HEK293 (cell line): ENCODE results near the gene ANKRD33.

ENCODE experiments used
- CTCF ChIA-PET: fragments of 350-600 bp; formaldehyde crosslinking; extraction: SDS; loops from one replicate; lab custom pipeline; 2021; ENCODE audit warnings: antibody characterized with exemption; lab: Yijun Ruan, JAX
- POLR2A ChIA-PET: fragments of 300-600 bp; formaldehyde crosslinking; extraction: SDS; loops from one replicate; lab custom pipeline; 2020; ENCODE audit warnings: antibody characterized with exemption, inconsistent platforms; lab: Yijun Ruan, JAX
- H3K27ac ChIP-seq: fragments of 200-500 bp; sonication (Bioruptor generic); 2 replicates; pipeline ENCODE4 v1.5.1; 2014; ENCODE audit warnings: low read depth, low read length, control low read depth, inconsistent platforms; ENCODE audit errors: extremely low read depth
- H3K36me3 ChIP-seq, 2 experiments: fragments of 200-500 bp in 1 of 2; sonication (Bioruptor generic) in 1 of 2; 1 replicate in 1 of 2; 2 replicates in 1 of 2; pipeline ENCODE4 v1.5.1; 2014 to 2017; ENCODE audit warnings: inconsistent platforms in 2 of 2, low read length in 2 of 2; ENCODE audit not compliant: control insufficient read depth in 2 of 2, insufficient read depth in 1 of 2
- H3K4me1 ChIP-seq: fragments of 200-500 bp; sonication (Bioruptor generic); 2 replicates; pipeline ENCODE4 v1.5.1; 2014; ENCODE audit warnings: mild to moderate bottlenecking, low read length, inconsistent platforms; ENCODE audit not compliant: control insufficient read depth, insufficient read depth
- H3K4me3 ChIP-seq: 2 replicates; pipeline ENCODE4 v1.5.1; 2011; ENCODE audit warnings: low read depth, mild to moderate bottlenecking, control low read depth, low read length, moderate library complexity
- H3K9me3 ChIP-seq: fragments of 200-500 bp; sonication (Bioruptor generic); 2 replicates; pipeline ENCODE4 v1.5.1; 2014; ENCODE audit warnings: low read depth, low read length, inconsistent platforms; ENCODE audit not compliant: control insufficient read depth, insufficient read depth
- EGR2 ChIP-seq: fragments of 450-650 bp; formaldehyde crosslinking; IDR thresholded peaks from 2 replicates; pipeline ENCODE4 v1.5.1; 2016; ENCODE audit warnings: low read depth, missing biosample characterization, missing genetic modification characterization
- HOXA7 ChIP-seq: sonication (generic); formaldehyde crosslinking; IDR thresholded peaks from 2 replicates; pipeline ENCODE4 v1.8.1; 2022; ENCODE audit warnings: missing genetic modification reagents, borderline replicate concordance
- HOXC10 ChIP-seq: sonication (generic); formaldehyde crosslinking; IDR thresholded peaks from 2 replicates; pipeline ENCODE4 v1.8.1; 2023; ENCODE audit warnings: mild to moderate bottlenecking, missing genetic modification reagents
- HOXD13 ChIP-seq: sonication (generic); formaldehyde crosslinking; IDR thresholded peaks from 2 replicates; pipeline ENCODE4 v1.8.0; 2022; ENCODE audit warnings: missing genetic modification reagents, borderline replicate concordance
- KLF7 ChIP-seq: fragments of 450-650 bp; formaldehyde crosslinking; IDR thresholded peaks from 2 replicates; pipeline ENCODE4 v1.5.1; 2016; ENCODE audit warnings: missing biosample characterization, missing genetic modification characterization, borderline replicate concordance
- SP7 ChIP-seq: fragments of 450-650 bp; formaldehyde crosslinking; IDR thresholded peaks from 2 replicates; pipeline ENCODE4 v1.5.1; 2016; ENCODE audit warnings: missing biosample characterization, missing genetic modification characterization
- YY1 ChIP-seq: fragments of 450-650 bp; formaldehyde crosslinking; IDR thresholded peaks from 2 replicates; pipeline ENCODE4 v1.5.1; 2018; ENCODE audit warnings: missing biosample characterization, missing genetic modification characterization
- ZBTB26 ChIP-seq: fragments of 450-650 bp; formaldehyde crosslinking; optimal IDR thresholded peaks from 2 replicates; pipeline ENCODE3; 2016; ENCODE audit warnings: missing biosample characterization, mild to moderate bottlenecking, missing genetic modification characterization
- ZIC2 ChIP-seq: fragments of 450-650 bp; formaldehyde crosslinking; IDR thresholded peaks from 2 replicates; pipeline ENCODE4 v1.5.1; 2016; ENCODE audit warnings: missing biosample characterization, missing genetic modification characterization
- ZNF133 ChIP-seq: fragments of 450-650 bp; formaldehyde crosslinking; IDR thresholded peaks from 2 replicates; pipeline ENCODE4 v1.5.1; 2016; ENCODE audit warnings: missing biosample characterization, missing genetic modification characterization
- ZNF138 ChIP-seq: fragments of 450-650 bp; formaldehyde crosslinking; IDR thresholded peaks from 2 replicates; pipeline ENCODE4 v1.5.1; 2016; ENCODE audit warnings: missing biosample characterization, missing genetic modification characterization, borderline replicate concordance
- ZNF169 ChIP-seq: fragments of 450-650 bp; formaldehyde crosslinking; IDR thresholded peaks from 2 replicates; pipeline ENCODE4 v1.5.1; 2016; ENCODE audit warnings: missing biosample characterization, missing genetic modification characterization
- ZNF274 ChIP-seq, 2 experiments: fragments of 200-500 bp in 1 of 2; fragments of 450-650 bp in 1 of 2; sonication (Bioruptor generic) in 1 of 2; formaldehyde crosslinking in 1 of 2; IDR thresholded peaks; 2 replicates each; pipeline versions ENCODE4 v1.5.1 to v1.6.1; 2014 to 2016; ENCODE audit warnings: borderline replicate concordance in 1 of 2, inconsistent platforms in 1 of 2, low read length in 1 of 2, missing biosample characterization in 1 of 2, missing genetic modification characterization in 1 of 2
- ZNF514 ChIP-seq: fragments of 450-650 bp; formaldehyde crosslinking; IDR thresholded peaks from 2 replicates; pipeline ENCODE4 v1.5.1; 2016; ENCODE audit warnings: missing biosample characterization, missing genetic modification characterization
- ZNF571 ChIP-seq: fragments of 450-650 bp; formaldehyde crosslinking; IDR thresholded peaks from 2 replicates; pipeline ENCODE4 v1.5.0; 2017; ENCODE audit warnings: missing biosample characterization, missing genetic modification characterization
- ZNF626 ChIP-seq: fragments of 450-650 bp; sonication (Bioruptor Pico); formaldehyde crosslinking; IDR thresholded peaks from 2 replicates; pipeline ENCODE4 v1.5.1; 2018; ENCODE audit warnings: missing biosample characterization, missing genetic modification characterization, inconsistent platforms
- ZNF658 ChIP-seq: fragments of 450-650 bp; formaldehyde crosslinking; IDR thresholded peaks from 2 replicates; pipeline ENCODE4; 2016; ENCODE audit warnings: missing biosample characterization, missing genetic modification characterization
- ZNF660 ChIP-seq: fragments of 450-650 bp; IDR thresholded peaks from 2 replicates; pipeline ENCODE4 v1.5.1; 2018; ENCODE audit warnings: missing biosample characterization, mild to moderate bottlenecking, missing genetic modification characterization
- ZNF76 ChIP-seq: fragments of 450-650 bp; formaldehyde crosslinking; IDR thresholded peaks from 2 replicates; pipeline ENCODE4; 2016; ENCODE audit warnings: low read depth, missing biosample characterization, missing genetic modification characterization, borderline replicate concordance
- ZNF792 ChIP-seq: fragments of 450-650 bp; formaldehyde crosslinking; IDR thresholded peaks from 2 replicates; pipeline ENCODE4 v1.5.1; 2016; ENCODE audit warnings: missing biosample characterization, missing genetic modification characterization
- ZNF830 ChIP-seq: fragments of 450-650 bp; IDR thresholded peaks from 2 replicates; pipeline ENCODE4 v1.5.0; 2018; ENCODE audit warnings: missing biosample characterization, missing genetic modification characterization, low read depth, mild to moderate bottlenecking, moderate library complexity
- ZNF837 ChIP-seq: fragments of 450-650 bp; formaldehyde crosslinking; IDR thresholded peaks from 2 replicates; pipeline ENCODE4 v1.5.1; 2016; ENCODE audit warnings: missing biosample characterization, missing genetic modification characterization
- ZSCAN5A ChIP-seq: fragments of 450-650 bp; formaldehyde crosslinking; IDR thresholded peaks from 2 replicates; pipeline ENCODE4 v1.5.1; 2016; ENCODE audit warnings: missing biosample characterization, missing genetic modification characterization
- TF ChIP-seq, protein P1 (sequence below): fragments of 450-650 bp; formaldehyde crosslinking; IDR thresholded peaks from 2 replicates; pipeline ENCODE4 v1.5.1; 2016; ENCODE audit warnings: missing biosample characterization, missing genetic modification characterization, borderline replicate concordance
- TF ChIP-seq, protein P2 (sequence below): fragments of 450-650 bp; formaldehyde crosslinking; IDR thresholded peaks from 2 replicates; pipeline ENCODE4 v1.5.1; 2016; ENCODE audit warnings: missing biosample characterization, missing genetic modification characterization

ANKRD33 gene

GRCh38 chr12:51904951-51905470 lies 17.1 kb downstream of the ANKRD33 start:
- no peak overlapping the region for H3K4me3 ChIP-seq
- TF ChIP-seq ZNF830 (tag by site-specific recombination) (no peak), HOXC10 (CRISPR knock-in tag) (no peak), ZNF571 (tag by site-specific recombination) (no peak), HOXD13 (CRISPR knock-in tag) (no peak), EGR2 (tag by site-specific recombination) (no peak), ZNF626 (tag by site-specific recombination) (no peak), SP7 (no peak), ZBTB26 (tag by site-specific recombination) (no peak), ZNF658 (tag by site-specific recombination) (no peak), ZNF169 (tag by site-specific recombination) (no peak), YY1 (tag by site-specific recombination) (no peak), HOXA7 (CRISPR knock-in tag) (no peak), ZNF133 (no peak)
- TF ChIP-seq, protein P1, sequence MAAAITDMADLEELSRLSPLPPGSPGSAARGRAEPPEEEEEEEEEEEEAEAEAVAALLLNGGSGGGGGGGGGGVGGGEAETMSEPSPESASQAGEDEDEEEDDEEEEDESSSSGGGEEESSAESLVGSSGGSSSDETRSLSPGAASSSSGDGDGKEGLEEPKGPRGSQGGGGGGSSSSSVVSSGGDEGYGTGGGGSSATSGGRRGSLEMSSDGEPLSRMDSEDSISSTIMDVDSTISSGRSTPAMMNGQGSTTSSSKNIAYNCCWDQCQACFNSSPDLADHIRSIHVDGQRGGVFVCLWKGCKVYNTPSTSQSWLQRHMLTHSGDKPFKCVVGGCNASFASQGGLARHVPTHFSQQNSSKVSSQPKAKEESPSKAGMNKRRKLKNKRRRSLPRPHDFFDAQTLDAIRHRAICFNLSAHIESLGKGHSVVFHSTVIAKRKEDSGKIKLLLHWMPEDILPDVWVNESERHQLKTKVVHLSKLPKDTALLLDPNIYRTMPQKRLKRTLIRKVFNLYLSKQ (tag by site-specific recombination): no peak
- TF ChIP-seq, all 188 proteins: peak for 0
- POLR2A ChIA-PET: no interaction called here
- Histone ChIP-seq H3K4me1 (no peaks in the 10 kb centered on the region), H3K9me3 (no peaks in the 10 kb centered on the region), H3K27ac (no peak overlapping the region), H3K36me3 (no peaks in the 10 kb centered on the region)
- CTCF ChIA-PET: interaction anchor here (0.6 to 2.4 kb wide), 7 partner anchors 11 to 288 kb away, joined by 3 to 10 read pairs (median 5); no protein-coding TSS in a partner anchor

DNA sequence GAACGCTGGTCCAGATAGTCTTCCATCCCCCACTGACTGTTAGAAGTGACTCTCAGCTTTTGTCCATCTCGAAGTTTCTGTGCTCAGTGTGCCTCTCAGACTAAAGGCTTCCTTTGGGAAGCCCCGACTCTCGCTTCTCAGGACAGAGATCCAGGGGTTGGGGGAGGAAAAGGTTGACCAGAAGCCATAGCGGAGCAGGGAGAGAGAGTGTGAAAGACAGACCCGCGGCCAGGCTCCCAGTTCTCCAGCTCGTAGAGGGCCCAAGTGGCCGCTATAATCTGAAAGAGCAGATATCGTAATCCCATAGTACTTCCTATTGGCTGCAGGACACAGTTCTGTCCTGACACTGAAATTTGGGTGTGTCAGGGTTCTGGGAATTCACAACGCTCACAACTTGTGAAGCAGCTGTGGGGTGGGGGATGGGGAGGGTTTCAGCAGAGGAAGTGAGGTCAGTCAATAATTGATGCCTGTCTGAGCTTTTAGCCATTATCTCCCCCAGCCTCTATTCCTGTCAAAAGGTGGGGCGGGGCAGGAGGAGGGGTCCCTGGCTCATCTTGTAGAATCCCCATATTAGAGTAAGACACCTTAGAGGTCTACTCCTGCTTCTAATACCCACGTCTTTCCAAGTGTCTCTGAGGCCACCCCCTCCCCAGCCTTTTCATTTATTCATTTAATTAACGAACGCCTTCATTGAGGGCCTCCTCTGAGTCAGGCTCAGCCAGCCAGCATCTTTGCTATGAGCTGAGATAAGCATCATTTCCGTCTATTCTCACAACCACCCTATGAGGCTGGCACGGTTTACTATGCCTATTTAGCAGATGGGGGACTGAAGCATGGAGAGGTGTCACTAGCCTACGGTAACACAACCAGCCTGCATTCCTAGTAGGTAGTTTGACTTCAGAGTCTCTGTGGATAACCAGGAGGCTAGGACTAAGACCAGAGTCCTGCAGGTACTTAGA lies 17.8 kb downstream of the ANKRD33 start:
- Histone ChIP-seq H3K9me3 (no peaks in the 10 kb centered on the region), H3K4me3 (no peak overlapping the region), H3K27ac (no peak overlapping the region), H3K36me3 (no peaks in the 10 kb centered on the region), H3K4me1 (no peaks in the 10 kb centered on the region)
- ChIA-PET POLR2A (interaction anchor here (0.7 kb wide), 1 partner anchor 297 kb away, joined by 3 read pairs; no protein-coding TSS in a partner anchor), CTCF (interaction anchor here (0.7 to 2.4 kb wide), 8 partner anchors 10 to 120 kb away, joined by 3 to 10 read pairs (median 4); no protein-coding TSS in a partner anchor)
- TF ChIP-seq ZNF76 (tag by site-specific recombination): no peak
- TF ChIP-seq ZNF837 (tag by site-specific recombination): no peak
- no peak for TF ChIP-seq ZSCAN5A (tag by site-specific recombination)
- TF ChIP-seq ZIC2 (tag by site-specific recombination): no peak
- TF ChIP-seq ZNF514 (tag by site-specific recombination): no peak
- TF ChIP-seq ZNF792 (tag by site-specific recombination): no peak
- TF ChIP-seq HOXD13 (CRISPR knock-in tag): no peak
- no peak for TF ChIP-seq ZNF138 (tag by site-specific recombination)
- no peak for TF ChIP-seq ZNF274 (IDR thresholded peaks at IDR 0.05; ENCODE audit: low read length)
- TF ChIP-seq ZNF274 (tag by site-specific recombination; IDR thresholded peaks at IDR 0.05; ENCODE audit: borderline replicate concordance): no peak
- no peak for TF ChIP-seq ZNF660 (tag by site-specific recombination)
- TF ChIP-seq, protein P2, sequence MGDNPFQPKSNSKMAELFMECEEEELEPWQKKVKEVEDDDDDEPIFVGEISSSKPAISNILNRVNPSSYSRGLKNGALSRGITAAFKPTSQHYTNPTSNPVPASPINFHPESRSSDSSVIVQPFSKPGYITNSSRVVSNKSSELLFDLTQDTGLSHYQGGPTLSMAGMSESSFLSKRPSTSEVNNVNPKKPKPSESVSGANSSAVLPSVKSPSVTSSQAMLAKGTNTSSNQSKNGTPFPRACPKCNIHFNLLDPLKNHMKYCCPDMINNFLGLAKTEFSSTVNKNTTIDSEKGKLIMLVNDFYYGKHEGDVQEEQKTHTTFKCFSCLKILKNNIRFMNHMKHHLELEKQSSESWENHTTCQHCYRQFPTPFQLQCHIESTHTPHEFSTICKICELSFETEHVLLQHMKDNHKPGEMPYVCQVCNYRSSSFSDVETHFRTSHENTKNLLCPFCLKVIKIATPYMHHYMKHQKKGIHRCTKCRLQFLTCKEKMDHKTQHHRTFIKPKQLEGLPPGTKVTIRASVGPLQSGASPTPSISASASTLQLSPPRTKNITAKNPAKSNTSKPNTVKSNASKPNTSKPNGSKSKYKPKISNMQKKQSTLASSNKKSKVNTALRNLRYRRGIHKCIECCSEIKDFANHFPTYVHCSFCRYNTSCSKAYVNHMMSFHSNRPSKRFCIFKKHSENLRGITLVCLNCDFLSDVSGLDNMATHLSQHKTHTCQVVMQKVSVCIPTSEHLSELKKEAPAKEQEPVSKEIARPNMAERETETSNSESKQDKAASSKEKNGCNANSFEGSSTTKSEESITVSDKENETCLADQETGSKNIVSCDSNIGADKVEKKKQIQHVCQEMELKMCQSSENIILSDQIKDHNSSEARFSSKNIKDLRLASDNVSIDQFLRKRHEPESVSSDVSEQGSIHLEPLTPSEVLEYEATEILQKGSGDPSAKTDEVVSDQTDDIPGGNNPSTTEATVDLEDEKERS: no peak
- TF ChIP-seq KLF7 (tag by site-specific recombination): no peak
